Body of pancreas (tissue), 4 donors: Measurements from ENCODE around the gene PRRX1. TPM values are rescaled to one million over a fixed set of nuclear protein-coding genes. Genes with fewer than 3 reads are reported as not detected.

Experiments
- ATAC-seq: fragments of 150-250 bp; one replicate; pipeline ENCODE4 v1.9.1; 2016
- DNase-seq, 4 donors: peaks; one replicate each; pipeline ENCODE4 v3.0.0-alpha.2; 2019
- H3K27ac ChIP-seq, 4 donors: fragments of 200-600 bp; sonication (generic); 1 replicate in 3 of 4; 2 replicates in 1 of 4; pipeline versions ENCODE4 v1.5.1 to v1.6.1; 2016 to 2019; ENCODE audit warnings: mild to moderate bottlenecking in 1 of 4, mixed read lengths in 1 of 4, moderate library complexity in 1 of 4
- H3K27me3 ChIP-seq, 2 donors: fragments of 200-600 bp; sonication (generic); one replicate each; pipeline ENCODE4 v1.6.0; 2016; ENCODE audit warnings: mild to moderate bottlenecking in 1 of 2
- H3K36me3 ChIP-seq, 2 donors: fragments of 200-600 bp; sonication (generic); replicated peaks in 1 of 2; 2 replicates each; pipeline ENCODE4 v1.5.1; 2016; ENCODE audit warnings: low read depth in 2 of 2; ENCODE audit not compliant: insufficient read depth in 1 of 2
- H3K4me1 ChIP-seq: fragments of 200-600 bp; sonication (generic); one replicate; pipeline ENCODE4 v1.6.0; 2016
- H3K4me3 ChIP-seq, 2 donors: fragments of 200-600 bp; sonication (generic); 1 replicate in 1 of 2; 2 replicates in 1 of 2; pipeline ENCODE4 v1.5.1; 2016 to 2019
- H3K9me3 ChIP-seq, 3 donors: fragments of 200-600 bp; sonication (generic); 1 replicate in 2 of 3; 2 replicates in 1 of 3; pipeline ENCODE4 v1.5.1; 2016
- POLR2A ChIP-seq, 3 donors: fragments of 450-650 bp; IDR thresholded peaks; one replicate each; pipeline ENCODE4 v1.6.1; 2016; ENCODE audit warnings: antibody characterized with exemption in 3 of 3, mild to moderate bottlenecking in 2 of 3
- WGBS, 2 donors: methylation state at CpG; one replicate each; pipeline ENCODE4 v1.1.5; 2017; 5-methylcytosine and 5-hydroxymethylcytosine counted together
- intact Hi-C: fragments of 100-400 bp; cut with DNase I; formaldehyde crosslinking; loops from one replicate; pipeline ENCODE4 v1.15.1; 2023
- total RNA-seq, 2 donors: library from RNA; depleted of rRNA; stranded (reverse); fragments of >200 nt; gene quantifications; one replicate each; pipeline ENCODE4 v1.1.0, GENCODE V29; 2016
- TF ChIP-seq, protein P1 (sequence below), 7 experiments: fragments of 450-650 bp in 4 of 7; fragments of 200-600 bp in 3 of 7; sonication (generic) in 3 of 7; IDR thresholded peaks; one replicate each; pipeline ENCODE4 v1.5.1; 2016 to 2019; ENCODE audit warnings: antibody characterized with exemption in 7 of 7

The PRRX1 gene
- total RNA-seq, 2 donors from 2014 or later: 5.3 to 8.0 TPM

DNA sequence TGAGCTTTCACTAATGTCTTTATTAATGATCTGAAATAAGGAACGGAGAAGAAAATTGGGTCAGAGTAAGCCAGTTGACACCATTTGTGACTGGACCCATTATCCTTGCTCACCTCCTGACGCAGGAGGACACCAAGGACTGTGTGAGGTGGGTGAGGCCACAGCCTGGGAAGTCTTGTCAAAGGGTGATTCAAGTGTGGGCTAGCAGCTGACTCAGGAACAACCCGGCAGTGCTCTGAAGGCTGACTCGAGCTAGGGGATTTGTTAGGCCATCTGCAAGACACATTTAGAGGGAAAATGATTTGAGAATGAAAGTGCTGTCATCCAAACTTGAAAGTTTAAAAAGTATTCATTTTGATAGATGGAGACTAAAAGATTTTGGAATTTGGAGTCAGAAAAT, 21.2 kb downstream of the PRRX1 start:
- ATAC-seq: no peak
- intact Hi-C loops: no loop called here
- 40 to 58% methylated on average over 4 of the region's 4 CpGs for WGBS, 2 donors

DNA sequence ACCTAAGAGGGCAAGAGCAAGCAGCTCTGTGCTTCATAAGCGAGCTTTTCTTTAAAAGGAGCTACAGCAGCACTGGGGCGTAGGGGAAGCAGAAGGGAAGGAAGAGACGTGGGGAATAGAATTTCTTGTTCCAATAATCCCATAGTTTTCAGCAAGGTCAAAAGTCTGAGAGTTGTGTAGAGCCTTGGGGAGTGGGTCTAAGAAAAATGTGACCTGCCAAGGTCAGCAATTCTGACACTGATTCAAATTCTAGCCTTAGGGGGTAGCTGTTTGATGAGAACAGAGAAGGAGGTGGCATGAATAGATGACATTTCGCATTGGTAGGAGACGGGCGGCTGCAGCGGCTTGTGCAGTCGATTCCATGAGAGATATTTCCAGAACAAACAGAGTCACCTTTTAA, 22.4 kb downstream of the PRRX1 start:
- no peak for ATAC-seq
- Histone ChIP-seq H3K27me3 (no peaks in the 10 kb centered on the region), H3K27ac (no peak overlapping the region), H3K4me3 (no peak overlapping the region), H3K4me1 (no peaks in the 10 kb centered on the region), H3K9me3 (no peaks in the 10 kb centered on the region), H3K36me3 (no peaks in the 10 kb centered on the region)
- WGBS, 2 donors: 63 to 74% methylated on average over 8 of the region's 8 CpGs
- TF ChIP-seq POLR2A (IDR thresholded peaks at IDR 0.05): no peak
- TF ChIP-seq, protein P1, sequence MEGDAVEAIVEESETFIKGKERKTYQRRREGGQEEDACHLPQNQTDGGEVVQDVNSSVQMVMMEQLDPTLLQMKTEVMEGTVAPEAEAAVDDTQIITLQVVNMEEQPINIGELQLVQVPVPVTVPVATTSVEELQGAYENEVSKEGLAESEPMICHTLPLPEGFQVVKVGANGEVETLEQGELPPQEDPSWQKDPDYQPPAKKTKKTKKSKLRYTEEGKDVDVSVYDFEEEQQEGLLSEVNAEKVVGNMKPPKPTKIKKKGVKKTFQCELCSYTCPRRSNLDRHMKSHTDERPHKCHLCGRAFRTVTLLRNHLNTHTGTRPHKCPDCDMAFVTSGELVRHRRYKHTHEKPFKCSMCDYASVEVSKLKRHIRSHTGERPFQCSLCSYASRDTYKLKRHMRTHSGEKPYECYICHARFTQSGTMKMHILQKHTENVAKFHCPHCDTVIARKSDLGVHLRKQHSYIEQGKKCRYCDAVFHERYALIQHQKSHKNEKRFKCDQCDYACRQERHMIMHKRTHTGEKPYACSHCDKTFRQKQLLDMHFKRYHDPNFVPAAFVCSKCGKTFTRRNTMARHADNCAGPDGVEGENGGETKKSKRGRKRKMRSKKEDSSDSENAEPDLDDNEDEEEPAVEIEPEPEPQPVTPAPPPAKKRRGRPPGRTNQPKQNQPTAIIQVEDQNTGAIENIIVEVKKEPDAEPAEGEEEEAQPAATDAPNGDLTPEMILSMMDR (IDR thresholded peaks at IDR 0.05): no peak
- intact Hi-C loops: no loop called here
- DNase-seq: no peak

More for the DNA sequence above, 21.2 kb downstream of the PRRX1 start:
- DNase-seq: no peak
- Histone ChIP-seq H3K9me3 (no peaks in the 10 kb centered on the region), H3K4me1 (no peaks in the 10 kb centered on the region), H3K36me3 (no peaks in the 10 kb centered on the region), H3K4me3 (no peak overlapping the region), H3K27ac (no peak overlapping the region), H3K27me3 (no peaks in the 10 kb centered on the region)
- TF ChIP-seq POLR2A (IDR thresholded peaks at IDR 0.05): no peak

DNA sequence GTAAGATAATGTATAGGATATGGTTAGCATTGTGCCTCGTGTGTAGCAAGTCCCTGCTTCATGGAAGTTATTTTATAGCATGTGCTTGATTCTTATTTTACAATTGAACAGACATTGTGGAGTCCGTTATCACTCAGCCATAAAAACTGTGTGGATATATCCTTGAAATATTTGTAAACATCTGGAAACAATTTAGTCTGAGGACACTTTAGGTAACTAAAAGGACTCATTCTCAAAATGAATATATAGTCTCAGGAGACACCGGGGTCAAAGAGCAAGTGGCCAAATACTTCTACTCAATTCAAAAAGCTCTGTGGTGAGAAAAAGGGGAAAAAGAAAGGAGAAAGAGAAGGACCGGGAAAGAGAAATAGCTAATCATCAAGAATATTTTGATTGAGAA, 23.7 kb downstream of the PRRX1 start:
- ATAC-seq: no peak
- intact Hi-C loops: no loop called here

DNA sequence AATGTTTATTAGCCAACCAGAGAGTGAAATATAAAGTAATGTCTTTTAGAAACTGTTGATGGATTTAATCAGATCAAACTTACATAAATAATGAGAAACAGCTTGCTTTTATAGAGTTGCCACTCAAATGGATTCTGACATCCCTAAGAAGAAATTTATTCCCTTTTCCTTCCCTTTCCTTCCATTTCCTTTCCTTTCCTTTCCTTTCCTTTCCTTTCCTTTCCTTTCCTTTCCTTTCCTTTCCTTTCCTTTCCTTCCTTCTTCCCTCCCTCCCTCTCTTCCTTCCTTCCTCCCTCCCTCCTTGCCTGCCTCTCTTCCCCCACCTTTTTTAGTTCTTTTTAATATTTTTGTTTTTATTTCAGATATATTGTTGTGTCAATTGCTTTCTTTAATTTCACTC, 27.3 kb downstream of the PRRX1 start:
- no peaks in the 10 kb centered on the region for H3K27me3 ChIP-seq
- H3K9me3 ChIP-seq: no peaks in the 10 kb centered on the region
- TF ChIP-seq, protein P1 (IDR thresholded peaks at IDR 0.05): no peak
- TF ChIP-seq POLR2A (IDR thresholded peaks at IDR 0.05): no peak
- ATAC-seq (no peak), DNase-seq (no peak)
- intact Hi-C loops: no loop called here
- no peaks in the 10 kb centered on the region for H3K36me3 ChIP-seq
- H3K4me1 ChIP-seq: no peaks in the 10 kb centered on the region
- H3K27ac ChIP-seq: no peak overlapping the region
- no peak overlapping the region for H3K4me3 ChIP-seq

More for the DNA sequence above, 23.7 kb downstream of the PRRX1 start:
- 64 to 71% methylated on average over 4 of the region's 4 CpGs for WGBS, 2 donors
- no peak for DNase-seq
- Histone ChIP-seq H3K4me3 (no peak overlapping the region), H3K27ac (no peak overlapping the region), H3K36me3 (no peaks in the 10 kb centered on the region), H3K4me1 (no peaks in the 10 kb centered on the region), H3K9me3 (no peaks in the 10 kb centered on the region), H3K27me3 (no peaks in the 10 kb centered on the region)
- TF ChIP-seq, protein P1 (IDR thresholded peaks at IDR 0.05): no peak
- no peak for TF ChIP-seq POLR2A (IDR thresholded peaks at IDR 0.05)

DNA sequence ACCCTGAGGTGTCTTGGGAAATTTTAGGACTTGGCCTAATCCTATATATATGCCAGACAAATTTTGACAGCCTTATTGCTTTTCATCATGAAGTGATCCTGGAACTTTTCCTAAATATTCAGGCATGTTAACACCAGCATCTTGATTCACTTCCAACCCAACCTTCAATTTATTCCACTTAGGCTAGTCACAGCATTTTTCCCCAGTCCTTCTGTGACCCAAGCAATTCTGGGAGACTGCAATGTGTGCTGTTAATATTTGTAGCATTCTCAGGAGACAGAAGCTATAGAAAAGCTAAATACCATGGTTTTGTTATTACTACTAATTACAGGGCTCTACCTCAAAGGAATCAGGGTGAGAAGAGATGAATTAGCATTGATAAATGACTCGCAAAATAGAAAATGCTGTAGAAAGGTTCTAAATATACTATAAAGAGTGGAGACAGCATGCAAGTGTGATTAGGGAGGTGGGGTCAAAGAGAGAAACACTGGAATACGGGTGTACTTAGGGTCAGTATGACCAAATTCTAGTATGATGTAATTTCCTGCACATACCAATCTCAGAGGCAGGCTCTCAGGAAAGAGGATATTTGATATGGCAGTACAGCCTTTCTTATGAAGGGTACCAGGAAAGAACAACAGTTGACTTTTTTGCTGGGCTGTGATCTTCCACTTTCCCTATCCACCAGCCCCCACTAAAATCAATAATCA, 29.1 kb downstream of the PRRX1 start:
- Histone ChIP-seq H3K36me3 (no peaks in the 10 kb centered on the region), H3K27me3 (no peaks in the 10 kb centered on the region), H3K9me3 (no peaks in the 10 kb centered on the region), H3K4me3 (no peak overlapping the region), H3K27ac (no peak overlapping the region), H3K4me1 (no peaks in the 10 kb centered on the region)
- ATAC-seq (no peak), DNase-seq (no peak)
- intact Hi-C loops: no loop called here
- TF ChIP-seq, protein P1 (IDR thresholded peaks at IDR 0.05): no peak
- TF ChIP-seq POLR2A (IDR thresholded peaks at IDR 0.05): no peak
- 47 to 59% methylated on average over 2 of the region's 2 CpGs for WGBS, 2 donors
